Uterus (tissue), 4 donors: ENCODE data around the gene OXT. TPM values are rescaled to one million over a fixed set of nuclear protein-coding genes. Genes with fewer than 3 reads are reported as not detected.

Source experiments
- DNase-seq, 2 donors: peaks; one replicate each; pipeline ENCODE4 v3.0.0-alpha.2; 2019 to 2020
- H3K27ac ChIP-seq, 2 donors: fragments of 200-600 bp; sonication (generic); 1 replicate in 1 of 2; 2 replicates in 1 of 2; pipeline ENCODE4 v1.5.1; 2016 to 2018
- H3K27me3 ChIP-seq, 2 donors: fragments of 200-600 bp; sonication (generic); one replicate each; pipeline ENCODE4 v1.5.1; 2018 to 2019; ENCODE audit warnings: control low read depth in 1 of 2
- H3K36me3 ChIP-seq, 2 donors: fragments of 200-600 bp; sonication (generic); one replicate each; pipeline ENCODE4 v1.5.1; 2019; ENCODE audit warnings: control low read depth in 1 of 2
- H3K4me1 ChIP-seq, 2 donors: fragments of 200-600 bp; sonication (generic); one replicate each; pipeline ENCODE4 v1.5.1; 2018 to 2019; ENCODE audit warnings: control low read depth in 1 of 2
- H3K4me3 ChIP-seq, 2 donors: fragments of 200-600 bp; sonication (generic); 1 replicate in 1 of 2; 2 replicates in 1 of 2; pipeline ENCODE4 v1.5.1; 2018 to 2019; ENCODE audit warnings: mild to moderate bottlenecking in 1 of 2
- H3K9me3 ChIP-seq, 2 donors: fragments of 200-600 bp; sonication (generic); one replicate each; pipeline ENCODE4 v1.5.1; 2019; ENCODE audit warnings: control low read depth in 1 of 2
- CTCF ChIP-seq, 4 experiments: fragments of 200-600 bp in 2 of 4; fragments of 450-650 bp in 2 of 4; sonication (generic) in 2 of 4; IDR thresholded peaks; one replicate each; pipeline ENCODE4 v1.5.1; 2016 to 2019; ENCODE audit warnings: antibody characterized with exemption in 4 of 4, mild to moderate bottlenecking in 2 of 4, moderate library complexity in 1 of 4
- POLR2A ChIP-seq, 2 donors: fragments of 450-650 bp; IDR thresholded peaks; one replicate each; pipeline ENCODE4 v1.6.1; 2016; ENCODE audit warnings: antibody characterized with exemption in 2 of 2, mild to moderate bottlenecking in 1 of 2, moderate library complexity in 1 of 2
- intact Hi-C: fragments of 100-400 bp; cut with DNase I; formaldehyde crosslinking; loops from one replicate; pipeline ENCODE4 v1.15.1; 2023; ENCODE audit warnings: low total_unique reads
- total RNA-seq, 4 donors: library from RNA; depleted of rRNA in 3 of 4; stranded (reverse); fragments of >200 nt in 3 of 4; gene quantifications; one replicate each; pipeline versions ENCODE4 v1.1.0 to v1.2.4, GENCODE V29; 2014 to 2023
- donor health status: DM: yes; HTN: yes; CAD: no.

The OXT gene
- total RNA-seq, 4 donors from 2014 or later, result 4.2 TPM; not detected in 3

DNA sequence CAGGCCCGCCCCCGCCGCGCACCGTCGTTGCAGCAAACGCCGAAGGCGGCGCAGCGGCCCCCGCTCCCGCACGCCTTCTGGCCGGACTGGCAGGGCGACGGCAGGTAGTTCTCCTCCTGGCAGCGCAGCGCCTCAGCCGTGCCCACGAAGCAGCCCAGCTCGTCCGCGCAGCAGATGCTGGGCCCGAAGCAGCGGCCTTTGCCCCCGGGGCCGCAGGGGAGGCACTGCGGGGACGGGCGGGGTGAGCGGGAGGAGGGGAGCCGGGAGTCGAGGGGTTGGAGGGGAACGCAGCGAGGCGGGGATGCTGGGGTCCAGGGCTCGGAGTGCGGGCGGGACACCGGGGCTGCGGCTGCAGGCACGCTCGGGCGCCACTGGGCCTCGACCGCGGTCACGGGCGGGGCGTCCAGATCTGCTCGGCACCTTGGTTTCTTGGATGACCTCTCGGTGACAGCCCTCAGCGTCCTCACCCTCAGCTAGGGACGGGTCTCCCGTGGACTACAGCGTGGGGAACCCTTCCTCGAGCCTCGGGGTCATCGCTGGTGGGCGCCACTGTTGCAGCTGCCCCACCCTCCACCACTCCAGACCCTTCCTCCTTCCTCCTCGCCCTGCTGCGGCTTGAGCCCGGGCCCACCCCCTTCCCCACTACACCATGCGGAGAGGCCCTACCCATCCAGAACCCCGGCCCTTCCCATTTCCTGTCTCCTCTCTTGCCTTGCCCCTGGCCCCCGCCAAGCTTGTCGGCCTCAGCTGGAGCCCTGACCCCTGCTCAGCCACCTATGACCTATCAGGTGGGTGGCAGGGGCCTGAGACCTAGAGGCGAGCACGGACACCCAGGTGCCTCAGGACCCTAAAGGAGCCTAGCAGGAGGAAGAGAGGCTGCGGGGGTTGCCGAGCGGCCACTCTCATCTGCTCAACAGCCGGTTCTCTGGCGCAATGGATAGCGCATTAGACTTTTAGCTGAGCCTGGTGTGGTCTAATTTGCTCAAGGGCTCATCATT, 11.8 kb downstream of the OXT start:
- no peak overlapping the region for H3K27ac ChIP-seq
- no peaks in the 10 kb centered on the region for H3K9me3 ChIP-seq
- no peak for TF ChIP-seq CTCF (IDR thresholded peaks at IDR 0.05)
- TF ChIP-seq POLR2A (IDR thresholded peaks at IDR 0.05), result no peak
- no peaks in the 10 kb centered on the region for H3K4me1 ChIP-seq
- H3K27me3 ChIP-seq, result peaks cover 4 to 7% of the 10 kb centered on the region in 2 donors
- intact Hi-C loops, result no loop called here
- no peak for DNase-seq
- no peaks in the 10 kb centered on the region for H3K36me3 ChIP-seq
- no peak overlapping the region for H3K4me3 ChIP-seq

DNA sequence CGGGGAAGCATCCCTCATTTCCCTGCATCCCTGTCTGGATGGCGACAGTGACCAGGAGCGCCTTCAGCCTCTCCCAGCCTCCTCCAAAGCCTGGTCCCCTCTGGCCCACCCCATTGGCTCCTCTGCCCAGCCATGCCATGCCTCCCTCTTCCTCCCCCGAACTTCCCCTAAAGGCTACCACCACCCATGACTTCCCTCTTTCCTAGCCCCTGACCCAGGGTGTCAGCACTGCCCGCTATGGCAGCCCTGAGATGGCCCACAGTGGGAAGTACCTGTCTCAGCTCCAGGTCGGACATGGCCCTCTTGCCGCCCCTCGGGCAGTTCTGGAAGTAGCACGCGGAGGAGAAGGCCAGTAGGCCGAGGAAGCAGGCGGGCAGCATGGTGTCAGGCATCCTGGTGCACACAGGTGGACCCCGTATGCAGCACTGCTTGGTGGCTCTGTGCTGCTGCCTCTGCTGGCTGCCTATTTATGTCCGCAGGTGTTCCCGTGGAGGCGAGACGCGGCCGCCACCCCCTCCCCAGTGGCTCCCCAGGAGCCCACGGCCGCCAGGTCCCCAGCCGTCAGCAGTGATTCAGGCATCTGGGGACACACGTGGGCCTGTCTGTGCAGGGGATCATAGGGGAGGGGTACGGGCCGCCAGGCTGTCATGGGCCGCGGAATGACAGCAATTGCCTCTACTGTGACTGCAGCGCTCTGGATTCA, 13.0 kb downstream of the OXT start, which contains the start of gene AVP:
AVP (minus strand) TSS at position 442 of the 703 bp plus-strand sequence; CDS start at position 392, 50 bp downstream.
- intact Hi-C loops, result no loop called here
- Histone ChIP-seq H3K27me3 (peaks cover 4 to 7% of the 10 kb centered on the region in 2 donors), H3K4me1 (no peaks in the 10 kb centered on the region), H3K27ac (no peak within 1 kb of the TSS), H3K4me3 (no peak within 1 kb of the TSS), H3K9me3 (no peaks in the 10 kb centered on the region), H3K36me3 (no peaks in the 10 kb centered on the region)
- TF ChIP-seq POLR2A (IDR thresholded peaks at IDR 0.05) (no peak), CTCF (IDR thresholded peaks at IDR 0.05) (no peak)
- no peak for DNase-seq

GRCh38 chr20:3084986-3085360, 13.6 kb downstream of the OXT start:
- intact Hi-C loops, result no loop called here
- H3K4me3 ChIP-seq, result no peak overlapping the region
- peaks cover 4 to 7% of the 10 kb centered on the region in 2 donors for H3K27me3 ChIP-seq

GRCh38 chr20:3085571-3086072, 14.2 kb downstream of the OXT start:
- Histone ChIP-seq H3K27me3 (peaks cover 4 to 7% of the 10 kb centered on the region in 2 donors), H3K27ac (no peak overlapping the region), H3K4me3 (no peak overlapping the region), H3K4me1 (no peaks in the 10 kb centered on the region), H3K36me3 (no peaks in the 10 kb centered on the region), H3K9me3 (no peaks in the 10 kb centered on the region)
- TF ChIP-seq CTCF (IDR thresholded peaks at IDR 0.05), result no peak
- no peak for TF ChIP-seq POLR2A (IDR thresholded peaks at IDR 0.05)
- DNase-seq, result no peak
- intact Hi-C loops, result no loop called here

More at GRCh38 chr20:3084986-3085360, 13.6 kb downstream of the OXT start:
- Histone ChIP-seq H3K36me3 (no peaks in the 10 kb centered on the region), H3K27ac (no peak overlapping the region), H3K9me3 (no peaks in the 10 kb centered on the region), H3K4me1 (no peaks in the 10 kb centered on the region)
- TF ChIP-seq POLR2A (IDR thresholded peaks at IDR 0.05), result no peak
- no peak for TF ChIP-seq CTCF (IDR thresholded peaks at IDR 0.05)
- DNase-seq, result no peak
